Astrocyte of the spinal cord (primary cell): ENCODE data around the gene ATL2.

Source experiments
- DNase-seq: peaks from one replicate; pipeline ENCODE4 v3.0.0; 2011; ENCODE audit warnings: low read depth, low spot score
- H3K4me3 ChIP-seq: 2 replicates; pipeline ENCODE4 v1.5.1; 2011; ENCODE audit warnings: low read depth, mild to moderate bottlenecking, low read length, moderate library complexity
- in situ Hi-C: cut with HindIII; loops from 2 replicates; pipeline ENCODE4 v1.10.0; 2017; ENCODE audit warnings: low sequenced_read_pairs
- TF ChIP-seq, protein P1 (sequence below): IDR thresholded peaks from 2 replicates; pipeline ENCODE4 v1.5.1; 2012; ENCODE audit warnings: low read depth, mild to moderate bottlenecking, low read length, inconsistent platforms

Gene ATL2

GRCh38 chr2:38296197-38296780 is 80.8 kb downstream of the ATL2 start:
- DNase-seq = no peak
- in situ Hi-C loops = no loop called here
- TF ChIP-seq, protein P1, sequence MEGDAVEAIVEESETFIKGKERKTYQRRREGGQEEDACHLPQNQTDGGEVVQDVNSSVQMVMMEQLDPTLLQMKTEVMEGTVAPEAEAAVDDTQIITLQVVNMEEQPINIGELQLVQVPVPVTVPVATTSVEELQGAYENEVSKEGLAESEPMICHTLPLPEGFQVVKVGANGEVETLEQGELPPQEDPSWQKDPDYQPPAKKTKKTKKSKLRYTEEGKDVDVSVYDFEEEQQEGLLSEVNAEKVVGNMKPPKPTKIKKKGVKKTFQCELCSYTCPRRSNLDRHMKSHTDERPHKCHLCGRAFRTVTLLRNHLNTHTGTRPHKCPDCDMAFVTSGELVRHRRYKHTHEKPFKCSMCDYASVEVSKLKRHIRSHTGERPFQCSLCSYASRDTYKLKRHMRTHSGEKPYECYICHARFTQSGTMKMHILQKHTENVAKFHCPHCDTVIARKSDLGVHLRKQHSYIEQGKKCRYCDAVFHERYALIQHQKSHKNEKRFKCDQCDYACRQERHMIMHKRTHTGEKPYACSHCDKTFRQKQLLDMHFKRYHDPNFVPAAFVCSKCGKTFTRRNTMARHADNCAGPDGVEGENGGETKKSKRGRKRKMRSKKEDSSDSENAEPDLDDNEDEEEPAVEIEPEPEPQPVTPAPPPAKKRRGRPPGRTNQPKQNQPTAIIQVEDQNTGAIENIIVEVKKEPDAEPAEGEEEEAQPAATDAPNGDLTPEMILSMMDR = no peak
- no peak overlapping the region for H3K4me3 ChIP-seq

DNA sequence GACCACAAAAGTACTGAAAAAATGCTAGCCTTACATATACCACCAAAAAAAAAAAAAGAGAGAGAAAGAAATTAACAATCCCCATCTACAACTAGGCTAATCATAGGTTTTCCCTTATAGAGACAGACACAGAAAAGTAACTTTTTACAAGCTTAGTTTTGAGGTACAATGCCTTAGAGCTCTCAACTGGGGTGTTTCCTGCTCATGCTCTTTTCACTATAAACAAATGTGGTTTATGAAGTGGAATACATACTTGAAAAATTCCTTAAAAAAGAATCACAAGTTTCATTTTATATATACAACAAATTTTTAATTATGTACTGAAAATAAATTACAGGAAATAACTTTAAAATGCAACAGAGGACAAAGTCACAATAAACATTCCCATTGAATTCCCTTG is 82.5 kb downstream of the ATL2 start:
- H3K4me3 ChIP-seq = no peak overlapping the region
- in situ Hi-C loops = no loop called here
- no peak for DNase-seq
- TF ChIP-seq, protein P1 = no peak

- TF ChIP-seq, protein P1 = no peak
- DNase-seq = no peak
- no peak overlapping the region for H3K4me3 ChIP-seq
- in situ Hi-C loops = no loop called here
These were observed 83.8 kb downstream of the ATL2 start for GRCh38 chr2:38293152-38293865.

DNA sequence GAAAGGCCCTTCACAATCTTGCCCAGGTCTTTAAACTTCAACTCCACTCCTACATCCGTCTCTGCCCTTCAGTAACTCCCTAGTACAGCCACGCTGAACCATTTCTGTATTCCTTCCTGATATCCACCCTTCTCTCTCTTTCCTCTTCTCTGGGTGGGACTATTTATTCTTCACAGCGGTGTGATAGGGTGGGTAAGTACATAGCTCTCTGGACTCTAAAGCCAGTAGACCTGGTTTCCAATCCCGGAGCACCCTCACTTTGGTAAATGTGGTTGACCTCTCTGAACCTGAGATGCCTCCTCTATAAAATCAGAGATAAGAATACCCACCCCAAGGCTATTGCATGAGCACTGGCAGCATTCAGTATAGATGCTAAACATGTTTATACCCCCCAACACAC is 86.7 kb downstream of the ATL2 start:
- TF ChIP-seq, protein P1 = no peak
- in situ Hi-C loops = no loop called here

DNA sequence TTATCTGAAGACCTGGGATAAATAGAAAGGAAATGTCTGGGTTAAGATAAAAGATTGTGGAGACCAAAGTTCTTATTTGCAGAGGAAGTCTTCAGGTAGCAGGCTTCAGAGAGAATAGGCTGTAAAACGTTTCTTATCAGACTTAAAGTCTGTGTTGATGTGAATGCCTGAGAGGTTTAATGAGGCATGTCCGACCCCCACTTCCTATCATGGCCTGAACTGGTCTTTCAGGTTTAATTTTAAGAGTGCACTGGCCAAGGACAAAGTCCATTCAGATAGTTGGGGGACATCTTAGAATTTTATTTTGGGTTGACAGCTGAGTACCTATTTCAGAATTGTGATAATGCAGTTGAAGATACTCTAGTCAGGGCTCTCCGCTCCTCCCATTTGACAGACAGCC is 92.1 kb downstream of the ATL2 start:
- no peak for DNase-seq
- H3K4me3 ChIP-seq = no peak overlapping the region
- TF ChIP-seq, protein P1 = no peak
- in situ Hi-C loops = no loop called here

More for the DNA sequence above, 86.7 kb downstream of the ATL2 start:
- H3K4me3 ChIP-seq = no peak overlapping the region
- DNase-seq = no peak

- TF ChIP-seq, protein P1 = no peak
- DNase-seq = no peak
- in situ Hi-C loops = no loop called here
- no peak overlapping the region for H3K4me3 ChIP-seq
These were observed 95.9 kb downstream of the ATL2 start for GRCh38 chr2:38281095-38281742.
